Measurements from ENCODE around the gene PKM.

PKM gene

DNA sequence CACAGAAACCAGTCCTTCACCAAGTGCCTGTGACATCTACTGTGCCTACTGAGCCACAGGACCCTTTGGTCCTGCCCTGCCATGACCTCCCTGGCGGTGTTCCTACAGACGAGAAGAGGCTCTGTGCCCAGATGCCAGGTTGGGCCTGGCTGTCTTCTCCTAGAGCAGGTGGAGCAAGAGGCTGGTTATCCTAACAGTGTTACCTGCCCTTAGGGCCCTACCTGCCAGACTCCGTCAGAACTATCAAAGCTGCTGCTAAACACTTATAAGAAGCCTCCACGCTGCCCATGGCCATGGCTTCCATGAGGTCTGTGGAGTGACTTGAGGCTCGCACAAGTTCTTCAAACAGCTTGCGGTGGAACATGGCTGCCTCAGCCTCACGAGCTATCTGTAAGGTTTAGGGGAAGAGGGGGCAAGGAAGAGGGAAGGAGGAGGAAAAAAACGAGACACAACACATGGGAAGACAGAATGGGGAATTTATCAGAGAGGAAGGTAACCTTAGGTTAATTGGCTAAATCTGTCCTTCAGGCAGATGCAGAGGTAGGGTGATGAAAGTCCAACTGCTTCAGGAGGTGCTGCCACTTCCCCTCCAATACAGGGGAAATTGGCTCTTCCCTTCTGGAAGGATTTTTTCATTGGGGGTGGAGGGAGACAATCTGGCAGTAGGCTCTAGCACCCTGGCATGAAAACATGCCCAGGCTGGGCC, 28.0 kb downstream of the PKM start:
- in situ Hi-C loops (cut with MboI; ENCODE audit: low sequenced_read_pairs), result no loop called here

DNA sequence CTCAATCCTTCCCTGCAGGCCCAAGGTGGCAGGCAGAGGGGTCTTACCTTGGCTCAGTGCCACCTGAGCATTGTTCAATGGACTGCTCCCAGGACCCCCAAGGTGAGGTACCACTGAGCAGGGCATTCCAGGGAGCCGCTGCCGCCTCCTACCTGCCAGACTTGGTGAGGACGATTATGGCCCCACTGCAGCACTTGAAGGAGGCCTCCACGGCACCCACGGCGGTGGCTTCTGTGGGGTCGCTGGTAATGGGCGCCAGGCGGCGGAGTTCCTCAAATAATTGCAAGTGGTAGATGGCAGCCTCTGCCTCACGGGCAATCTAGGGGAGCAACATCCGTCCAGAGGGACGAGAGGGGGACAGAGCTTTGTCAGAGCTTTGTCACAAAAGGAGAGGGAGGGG, 28.7 kb downstream of the PKM start:
- in situ Hi-C loops (cut with MboI; ENCODE audit: low sequenced_read_pairs), result no loop called here

DNA sequence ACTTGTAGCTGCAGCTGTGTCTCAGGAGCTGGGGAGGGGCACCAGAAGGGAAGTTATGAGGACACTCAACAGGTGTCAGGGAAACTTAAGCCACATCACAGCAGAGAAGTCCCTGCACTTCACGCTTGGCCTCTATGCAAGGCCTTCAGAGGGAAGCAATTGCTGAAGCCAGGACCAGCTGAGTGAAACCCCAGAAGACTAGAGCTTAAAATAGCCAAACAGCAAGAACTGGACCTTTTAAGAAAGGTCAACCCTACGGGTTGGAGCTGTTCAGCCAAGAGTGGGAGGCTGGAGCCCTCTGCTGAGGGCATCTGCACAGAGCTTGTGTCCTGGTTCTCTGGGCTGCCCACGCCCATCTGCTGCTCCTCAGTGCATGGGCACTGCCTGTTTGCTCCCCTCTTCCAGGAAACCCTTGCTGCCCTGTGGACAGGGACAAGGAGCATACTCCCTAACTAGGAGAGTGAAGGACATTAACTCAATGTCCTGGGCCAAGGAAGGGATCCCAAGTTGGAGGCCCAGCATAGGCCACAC, 29.5 kb downstream of the PKM start:
- in situ Hi-C loops (cut with MboI; ENCODE audit: low sequenced_read_pairs), result no loop called here

DNA sequence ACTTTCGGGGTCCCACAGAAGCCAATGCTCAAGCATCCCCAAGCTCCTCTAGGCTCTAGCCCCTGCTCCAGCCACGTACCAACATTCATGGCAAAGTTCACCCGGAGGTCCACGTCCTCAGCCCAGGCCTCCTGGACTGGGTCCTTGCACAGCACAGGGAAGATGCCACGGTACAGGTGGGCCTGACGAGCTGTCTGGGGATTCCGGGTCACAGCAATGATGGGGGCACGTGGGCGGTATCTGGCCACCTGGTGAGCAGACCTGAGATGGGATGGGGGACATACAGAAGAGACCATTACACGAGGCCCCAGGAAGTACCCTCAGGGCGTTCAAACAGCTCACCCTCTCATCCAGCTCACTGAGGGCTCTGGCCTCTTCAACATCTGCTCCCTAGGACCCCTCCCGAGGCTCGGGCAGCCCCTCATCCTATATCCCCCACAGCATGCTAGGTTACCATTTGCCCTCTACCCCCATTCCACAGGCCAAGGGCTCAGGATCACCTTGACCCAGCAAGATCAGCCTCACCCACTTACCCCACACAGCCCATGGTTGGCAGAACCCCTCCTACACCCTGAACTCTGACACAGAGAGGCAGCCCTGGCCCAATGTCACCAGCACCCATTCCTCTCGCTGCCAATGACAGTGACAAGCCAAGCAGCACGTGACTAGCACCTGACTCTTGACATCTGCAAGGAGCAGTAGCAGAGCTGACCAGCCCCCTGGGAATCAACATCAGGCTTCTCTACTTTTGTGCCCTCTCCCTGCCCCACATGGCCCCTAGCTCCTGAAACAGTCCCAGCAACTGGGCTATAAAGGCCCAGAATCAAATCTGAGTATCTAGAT, 30.4 kb downstream of the PKM start:
- in situ Hi-C loops (cut with MboI; ENCODE audit: low sequenced_read_pairs), result no loop called here

DNA sequence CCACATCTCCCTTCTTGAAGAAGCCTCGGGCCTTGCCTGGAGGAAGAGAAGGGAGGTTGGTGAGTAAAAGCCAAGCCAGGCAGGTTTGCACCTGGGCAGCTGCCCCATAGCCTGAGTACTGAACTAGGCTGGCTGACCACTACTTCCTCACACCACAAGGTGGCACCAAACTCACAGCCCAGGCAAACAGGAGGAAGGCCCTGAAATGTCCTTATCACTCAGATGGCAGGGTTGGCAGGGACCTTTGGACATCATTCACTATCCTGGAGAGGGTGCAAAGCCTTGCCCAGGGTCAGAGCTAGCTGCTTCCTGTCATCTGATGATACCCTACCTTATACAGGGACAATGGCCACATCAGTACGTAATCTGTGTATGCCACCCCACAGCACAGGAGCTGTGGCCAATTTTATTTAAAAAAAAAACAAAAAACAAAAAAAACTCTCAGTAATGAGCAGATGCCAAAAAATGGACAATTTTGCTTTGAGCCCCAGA, 31.2 kb downstream of the PKM start:
- in situ Hi-C loops (cut with MboI; ENCODE audit: low sequenced_read_pairs), result no loop called here

DNA sequence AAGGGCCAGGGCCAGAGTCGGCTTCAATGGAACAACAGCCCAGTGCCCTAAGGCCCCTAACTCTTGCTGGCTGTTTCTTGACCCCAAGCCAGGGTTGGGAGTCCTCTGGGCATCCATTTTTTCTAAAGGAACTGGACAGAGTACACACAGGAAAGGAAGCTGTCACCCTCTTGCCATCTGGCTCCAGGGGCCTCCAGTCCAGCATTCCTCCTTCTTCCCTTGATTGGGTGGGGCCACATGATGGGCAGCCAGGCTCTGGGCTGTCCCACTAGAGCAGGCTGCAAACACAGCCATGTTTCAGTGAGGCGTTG, 31.8 kb downstream of the PKM start:
- in situ Hi-C loops (cut with MboI; ENCODE audit: low sequenced_read_pairs), result no loop called here

DNA sequence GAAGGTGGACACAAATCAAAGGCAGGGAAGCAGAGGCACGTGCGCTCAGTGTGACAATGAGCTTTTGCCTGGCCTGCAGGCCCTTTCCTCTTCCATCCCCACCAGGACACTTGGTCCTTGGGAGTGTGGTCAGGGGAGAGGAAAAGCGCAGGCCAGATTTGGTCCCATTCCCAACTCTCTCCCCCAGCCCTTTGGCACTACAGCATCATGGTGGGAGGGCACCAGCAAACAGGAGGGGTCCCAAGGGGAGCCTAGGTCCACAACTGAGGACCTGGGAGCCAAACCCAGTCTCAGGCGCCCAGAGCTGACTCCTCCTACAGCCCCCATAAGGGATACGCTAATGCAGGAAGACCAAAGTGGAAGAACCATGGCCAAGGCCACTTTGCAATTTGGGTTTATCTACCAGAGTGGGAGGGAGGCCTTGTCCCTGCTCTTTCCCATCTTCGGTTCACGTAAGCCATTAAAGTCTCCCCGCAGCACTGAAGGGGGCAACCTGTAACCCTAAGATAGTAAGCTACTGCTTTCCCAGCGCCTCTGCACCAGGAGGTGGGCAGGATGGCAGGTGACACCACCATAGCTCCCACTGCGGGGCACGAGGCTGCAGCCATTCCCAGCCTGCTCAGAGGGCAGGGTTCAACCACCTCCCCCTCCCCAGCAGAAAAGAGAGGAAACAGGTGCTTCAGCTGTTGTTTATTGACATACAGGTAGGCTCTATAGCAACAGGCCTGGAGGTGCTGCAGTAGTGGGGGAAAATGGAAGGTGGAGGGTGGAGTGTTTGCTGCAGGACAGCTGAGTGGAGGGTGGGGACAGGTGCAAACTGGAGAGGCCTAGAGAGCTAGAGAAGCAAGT, 32.4 kb downstream of the PKM start:
- in situ Hi-C loops (cut with MboI; ENCODE audit: low sequenced_read_pairs), result no loop called here

DNA sequence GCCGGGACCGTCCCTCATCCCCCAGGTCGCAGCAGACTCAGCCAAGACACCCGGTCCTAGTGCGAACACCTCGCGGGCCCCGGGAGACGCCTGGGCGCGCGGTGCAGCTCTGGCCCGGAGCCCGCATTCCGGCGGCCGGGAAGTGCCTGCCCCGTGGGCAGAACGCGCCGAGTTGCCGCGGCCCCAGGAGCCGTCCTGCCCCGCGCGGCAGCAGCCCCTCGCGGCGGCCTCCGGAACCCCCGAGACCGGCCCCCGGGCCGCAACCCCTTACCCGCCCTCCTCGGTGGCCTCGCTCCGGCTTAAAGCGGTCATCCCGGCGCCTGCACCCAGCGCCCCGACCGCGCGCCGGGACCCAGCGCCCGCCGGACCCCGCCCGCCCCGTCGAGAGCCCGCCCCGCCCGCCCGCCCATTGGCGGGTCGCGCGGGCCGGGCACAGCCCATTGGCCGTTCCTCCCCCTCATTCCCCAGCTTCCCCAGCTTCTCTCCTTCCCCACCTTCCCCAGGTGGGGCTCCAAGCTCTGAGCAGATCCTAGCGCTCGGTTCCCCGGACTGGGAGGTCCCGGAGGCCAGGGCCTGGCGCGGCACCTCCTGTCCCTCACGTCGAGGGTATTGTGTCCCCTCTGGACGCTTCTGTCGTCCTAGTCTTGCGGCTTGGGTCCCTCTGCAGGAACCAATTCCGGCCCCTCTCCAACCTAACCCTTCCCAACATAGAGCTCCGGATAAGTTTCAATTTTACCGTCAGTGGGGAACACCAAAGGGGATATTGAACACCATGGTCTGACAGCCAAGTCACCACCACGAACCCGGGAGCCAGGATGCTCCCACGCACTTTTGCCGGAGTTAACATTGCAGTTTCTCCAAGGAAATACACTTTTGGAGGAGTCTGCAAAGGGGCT, 33.3 kb downstream of the PKM start, which contains the start of gene GRAMD2A:
GRAMD2A (minus strand) TSS at position 328 of the 896 bp plus-strand sequence.
- in situ Hi-C loops (cut with MboI; ENCODE audit: low sequenced_read_pairs), result no loop called here

DNA sequence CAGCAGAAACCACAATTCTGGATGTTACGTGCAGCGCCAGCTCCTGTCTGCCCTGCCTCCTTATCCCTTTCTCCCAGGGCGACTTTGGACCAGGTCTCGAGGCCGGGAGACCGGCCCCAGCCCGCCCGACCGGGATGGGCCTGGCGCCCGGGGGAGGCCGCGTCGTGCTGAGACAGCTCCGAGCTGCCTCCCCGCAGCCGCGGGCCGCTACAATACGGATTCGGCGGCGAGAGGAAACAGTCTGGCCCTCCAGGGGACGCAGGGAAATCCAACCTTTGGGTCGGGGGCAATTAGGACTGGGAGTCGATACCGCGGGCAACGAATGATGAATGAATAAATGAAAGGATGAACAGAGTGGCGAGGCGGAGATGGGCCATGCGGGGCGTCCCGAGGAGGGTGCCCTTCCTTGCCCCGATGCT, 33.9 kb downstream of the PKM start:
- in situ Hi-C loops (cut with MboI; ENCODE audit: low sequenced_read_pairs), result no loop called here

DNA sequence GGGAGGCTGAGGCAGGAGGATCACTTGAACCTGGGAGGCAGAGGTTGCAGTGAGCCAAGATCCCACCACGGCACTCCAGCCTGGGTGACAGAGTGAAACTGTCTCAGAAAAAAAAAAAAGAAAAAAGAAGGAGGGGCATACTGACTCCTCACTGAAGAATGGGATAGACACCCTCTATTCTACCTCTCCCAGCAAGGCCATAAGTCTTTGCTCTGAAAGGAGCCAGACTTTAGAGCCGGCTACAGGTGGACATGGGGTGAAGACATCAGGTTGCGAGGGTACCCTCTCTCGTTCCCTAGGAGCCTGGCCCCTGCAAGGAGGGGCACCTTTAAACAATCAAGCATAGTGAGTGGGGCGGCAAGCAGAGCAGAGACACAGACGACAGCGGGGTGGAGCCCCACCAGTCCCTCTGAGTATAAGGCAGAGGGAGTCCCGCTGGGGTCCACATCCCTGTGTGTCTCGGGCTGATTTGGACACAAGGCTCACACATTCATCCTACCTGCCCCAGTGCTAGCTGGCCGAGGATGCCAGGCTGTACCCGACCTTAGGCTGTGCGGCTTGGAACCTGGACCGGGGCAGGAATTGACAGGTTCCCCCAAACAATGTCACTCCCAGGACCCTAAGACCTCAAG, 34.5 kb downstream of the PKM start:
- in situ Hi-C loops (cut with MboI; ENCODE audit: low sequenced_read_pairs), result no loop called here

DNA sequence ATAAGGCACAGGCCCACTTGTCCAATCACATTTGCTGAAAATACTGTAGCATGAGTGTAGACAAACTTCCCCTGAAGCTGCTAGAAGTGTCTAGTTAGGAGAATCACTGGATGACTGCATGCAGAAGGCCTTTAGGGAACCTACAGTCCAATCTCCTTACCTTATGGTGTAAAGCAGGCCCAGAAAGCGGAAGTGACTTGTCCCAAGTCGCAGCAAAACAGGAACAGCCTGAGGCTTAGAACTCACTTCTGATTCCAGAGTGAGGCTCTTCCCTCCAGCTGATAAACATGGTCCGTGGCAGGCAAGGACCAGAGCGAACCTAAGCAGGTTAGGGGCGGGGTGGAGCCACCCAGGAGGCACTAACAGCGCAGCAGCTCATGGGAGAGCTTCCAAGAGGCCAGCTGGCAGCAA, 35.9 kb downstream of the PKM start:
- in situ Hi-C loops (cut with MboI; ENCODE audit: low sequenced_read_pairs), result no loop called here

DNA sequence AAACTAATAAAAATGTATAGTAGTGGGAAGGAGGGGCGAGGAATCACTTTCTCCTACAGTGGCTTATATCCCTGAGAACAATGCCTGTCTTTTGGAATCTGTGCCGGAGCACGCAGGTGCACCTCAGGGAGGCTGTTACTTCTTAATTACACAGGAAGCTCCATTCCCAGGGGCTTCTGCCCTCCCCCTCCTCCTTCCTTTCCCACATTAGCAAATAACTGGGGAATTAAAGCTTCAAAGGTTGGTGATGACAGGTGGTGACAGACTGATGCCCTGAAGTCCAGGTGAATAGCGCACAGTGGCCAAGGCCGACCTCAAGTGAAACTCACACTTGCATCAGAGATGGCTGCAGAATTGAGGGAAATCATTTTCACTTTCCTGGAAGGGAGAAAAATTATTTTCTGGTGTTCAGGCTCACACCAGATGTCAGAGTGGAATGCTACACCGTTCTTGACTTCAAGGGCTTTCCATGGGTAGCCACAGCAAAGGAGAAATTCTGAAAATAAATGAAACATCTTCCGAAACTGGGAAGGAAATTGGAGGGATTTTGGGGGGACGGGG, 37.1 kb downstream of the PKM start:
- in situ Hi-C loops (cut with MboI; ENCODE audit: low sequenced_read_pairs), result no loop called here

DNA sequence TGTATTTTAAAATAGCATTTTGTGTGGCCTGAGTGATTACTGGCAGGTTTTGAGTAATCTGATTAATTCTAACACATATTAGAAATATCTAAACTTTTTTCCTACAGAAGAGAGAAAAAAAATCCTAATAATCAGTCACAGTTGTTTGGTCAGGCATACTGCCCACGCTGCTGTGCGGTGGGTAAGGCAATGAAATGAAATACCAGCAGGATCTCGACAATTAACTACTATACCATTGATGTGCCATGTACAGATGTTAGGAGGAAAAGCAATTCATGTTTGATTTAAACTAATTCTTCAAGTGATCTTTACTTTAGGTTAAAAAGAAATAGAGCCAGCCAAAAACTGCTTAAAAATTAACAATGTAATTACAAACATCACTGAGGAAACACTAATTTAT, 38.6 kb downstream of the PKM start:
- in situ Hi-C loops (cut with MboI; ENCODE audit: low sequenced_read_pairs), result no loop called here

DNA sequence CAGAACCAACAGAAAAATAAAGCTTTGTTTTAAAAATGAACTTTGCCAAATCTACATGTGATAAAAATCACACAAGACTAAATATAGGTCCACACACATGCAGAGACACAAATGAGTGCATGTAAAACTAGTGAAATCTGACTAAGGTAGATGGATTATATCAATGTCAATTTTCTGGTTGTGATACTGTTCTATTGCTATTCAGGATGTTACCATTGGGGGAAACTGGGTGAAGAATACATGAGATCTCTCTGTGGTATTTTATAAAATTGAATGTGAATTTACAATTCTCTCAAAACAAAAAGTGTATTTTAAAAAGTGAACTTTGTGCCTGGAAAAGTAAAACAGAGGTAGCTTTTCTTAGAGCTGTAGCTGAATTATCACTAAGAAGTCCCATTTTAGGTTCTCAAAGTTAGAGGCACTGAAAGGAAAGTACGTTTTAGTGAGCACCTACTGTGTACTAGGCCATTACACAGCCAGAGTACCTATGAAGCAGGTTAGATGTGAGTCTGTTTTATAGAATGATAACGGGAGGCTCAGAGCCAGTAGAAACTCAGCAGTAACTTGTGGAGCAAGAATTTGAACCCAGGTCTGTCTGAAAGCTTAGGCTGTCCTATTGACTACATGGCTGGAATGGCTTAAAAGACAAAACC, 41.6 kb downstream of the PKM start:
- in situ Hi-C loops (cut with MboI; ENCODE audit: low sequenced_read_pairs), result no loop called here

DNA sequence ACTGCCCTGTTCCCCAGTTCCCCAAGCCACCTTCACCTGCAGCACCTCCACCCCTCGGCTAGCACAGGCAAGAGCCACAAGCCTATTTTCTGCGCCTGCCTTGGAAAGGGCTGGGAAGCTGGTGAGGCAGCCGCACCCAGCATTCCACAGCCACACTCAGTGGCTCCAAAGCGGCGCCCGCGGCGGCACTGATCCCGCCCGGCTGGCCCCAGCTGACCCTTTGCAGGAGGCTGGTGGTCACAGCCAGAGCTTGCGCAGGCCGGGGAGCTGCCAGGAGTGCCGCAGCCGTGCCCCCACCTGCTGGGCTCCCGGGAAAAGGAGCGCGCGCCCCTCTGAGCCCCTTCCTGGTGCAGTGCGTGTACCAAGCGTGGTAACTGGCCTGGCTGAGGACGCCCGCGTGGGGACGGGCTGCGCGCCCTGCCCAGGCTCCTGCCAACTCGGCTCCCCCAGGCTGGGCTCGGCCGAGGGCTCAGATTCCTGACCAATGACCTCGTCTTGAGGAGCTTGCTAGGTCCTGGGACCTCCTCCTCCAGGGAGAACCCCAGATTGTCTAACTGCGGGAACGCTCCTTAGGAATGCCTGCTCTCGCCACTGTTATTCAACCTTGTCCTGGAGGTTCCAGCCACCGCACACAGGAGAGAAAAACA, 46.7 kb downstream of the PKM start:
- in situ Hi-C loops (cut with MboI; ENCODE audit: low sequenced_read_pairs), result no loop called here

DNA sequence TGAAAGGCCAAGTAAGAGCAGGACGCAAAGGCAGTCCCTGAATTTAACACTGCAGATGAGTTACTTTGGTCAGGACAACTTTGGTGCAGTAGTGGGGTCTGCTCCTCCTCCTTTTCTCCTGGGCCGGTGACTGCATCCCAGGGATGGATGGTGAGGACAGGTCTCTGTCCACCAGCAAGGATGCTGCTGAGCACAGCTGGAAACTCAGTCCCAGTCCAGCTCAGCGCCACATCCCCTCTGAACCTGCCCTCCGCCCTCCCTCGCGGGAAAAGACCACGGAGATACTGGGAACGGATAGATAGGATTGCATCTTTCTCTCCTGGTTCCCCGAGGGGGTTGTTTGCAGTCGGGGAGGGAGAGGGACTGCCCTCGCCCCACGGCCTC, 47.2 kb downstream of the PKM start:
- in situ Hi-C loops (cut with MboI; ENCODE audit: low sequenced_read_pairs), result no loop called here

DNA sequence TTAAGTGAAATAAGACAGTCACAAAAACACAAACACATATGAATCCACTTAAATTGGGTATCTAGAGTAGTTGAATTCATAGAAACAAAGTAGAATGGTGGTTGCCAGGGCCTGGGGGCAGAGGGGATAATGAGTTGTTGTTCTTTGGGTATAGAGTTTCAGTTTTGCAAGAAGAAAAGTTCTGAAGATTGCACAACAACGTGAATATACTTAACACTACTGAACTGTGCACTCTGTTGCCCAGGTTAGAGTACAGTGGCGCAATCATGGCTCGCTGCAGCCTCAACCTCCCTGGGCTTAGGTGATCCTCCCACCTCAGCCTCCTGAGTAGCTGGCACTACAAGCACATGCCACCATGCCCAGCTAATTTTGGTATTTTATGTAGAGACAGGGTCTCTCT, 48.3 kb downstream of the PKM start:
- in situ Hi-C loops (cut with MboI; ENCODE audit: low sequenced_read_pairs), result no loop called here

DNA sequence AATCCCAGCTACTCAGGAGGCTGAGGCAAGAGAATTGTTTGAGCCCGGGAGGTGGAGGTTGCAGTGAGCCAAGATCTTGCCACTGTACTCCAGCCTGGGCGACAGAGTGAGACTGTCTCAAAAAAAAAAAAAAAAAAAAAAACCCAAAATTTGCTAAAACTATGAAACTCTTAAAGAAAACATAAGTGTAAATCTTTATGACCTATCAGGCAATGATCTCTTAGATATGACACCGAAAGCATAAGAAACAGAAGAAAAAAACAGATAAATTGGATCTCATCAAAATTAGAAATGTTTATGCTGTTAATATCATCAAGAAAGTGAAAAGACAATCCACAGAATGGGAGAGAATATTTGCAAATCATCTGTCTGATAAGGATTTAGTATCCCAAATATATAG, 48.7 kb downstream of the PKM start:
- in situ Hi-C loops (cut with MboI; ENCODE audit: low sequenced_read_pairs), result no loop called here

Measured in HL-60/S4 treated with retinoic acid at 250 ng/mL for 4 days and 3 days (cell line).